HG02642 (cell line): ENCODE data around the gene TMEM131L.
"Not testable (repeated sequence)": the region's sequence is repeated elsewhere in the genome, so short reads cannot be mapped to it uniquely, and the experiment has no call there.

Experiments used
- ATAC-seq: cut with Tn5 transposase; IDR thresholded peaks from one replicate; pipeline ENCODE4 v1.9.1; 2021; ENCODE audit warnings: mild to moderate bottlenecking; ENCODE audit not compliant: unreplicated experiment, poor library complexity

Gene TMEM131L

DNA sequence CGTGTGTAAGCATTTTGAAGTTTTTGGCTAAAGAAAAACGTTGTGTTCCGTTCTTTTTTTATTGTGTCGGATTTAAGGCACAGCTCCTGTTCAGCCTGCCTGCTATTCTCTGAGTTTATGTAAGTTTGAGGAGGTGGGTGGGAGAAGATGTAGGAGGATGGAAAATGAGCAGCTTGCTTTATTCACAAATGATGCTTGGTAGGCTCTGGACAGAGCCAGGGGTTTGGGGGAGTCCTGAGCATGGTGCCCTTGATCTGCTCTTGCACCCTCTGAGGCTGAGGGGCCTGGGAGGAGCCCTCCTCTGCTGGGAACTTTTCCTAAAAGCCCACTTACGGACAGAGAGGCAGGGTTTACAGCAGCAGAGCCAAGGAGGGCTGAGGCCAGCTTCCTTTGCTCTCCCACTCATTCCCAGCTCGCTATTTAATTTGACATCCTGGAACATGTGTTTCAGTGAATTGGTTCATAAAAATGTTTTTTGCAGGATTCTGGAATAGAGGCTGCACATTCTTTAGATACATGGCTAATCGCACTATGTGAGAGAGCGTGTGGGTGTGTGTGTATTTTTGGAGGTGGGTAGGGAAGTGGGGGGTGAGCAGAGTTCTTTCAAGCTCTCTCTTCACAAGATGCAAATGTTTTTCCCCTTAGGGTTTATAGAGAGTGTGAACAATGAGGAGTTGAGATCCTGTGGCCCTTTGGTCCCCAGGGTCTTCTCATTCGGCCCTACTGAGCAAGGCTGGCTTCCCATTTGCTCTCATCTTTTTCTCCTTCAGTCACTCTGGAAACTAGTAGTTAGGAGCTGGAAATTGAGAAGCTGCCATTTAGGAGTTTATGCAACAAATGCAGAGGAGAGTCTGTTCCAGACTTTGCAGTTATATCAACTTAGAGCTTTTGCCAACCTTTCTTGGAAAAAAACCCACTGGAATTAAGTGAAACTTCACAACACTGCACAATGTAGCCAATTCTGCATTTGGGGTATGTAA is 32.1 kb downstream of the TMEM131L start:
- peak; percentile 73 for ATAC-seq

DNA sequence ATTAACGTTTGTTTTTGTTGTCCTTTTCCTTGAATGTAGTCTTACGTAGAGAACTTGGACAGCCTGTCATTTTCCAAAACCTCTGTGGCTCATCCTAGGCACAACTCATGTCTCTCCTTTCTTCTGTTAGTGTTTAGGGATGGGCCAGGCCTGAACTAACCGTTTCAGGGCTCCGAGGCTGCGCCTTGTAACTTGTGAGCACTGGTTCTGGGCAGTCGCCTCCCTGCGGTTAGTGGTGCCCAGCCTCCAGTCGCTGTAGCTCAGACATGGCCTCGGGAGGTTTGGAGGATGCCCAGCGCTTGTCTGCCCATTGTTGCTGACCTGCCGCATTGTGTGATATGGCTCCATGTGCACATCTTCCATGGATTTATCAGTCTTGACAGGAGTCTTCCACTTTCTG is 32.8 kb downstream of the TMEM131L start:
- no peak for ATAC-seq

GRCh38 chr4:153501578-153501977 is 35.4 kb downstream of the TMEM131L start:
- ATAC-seq = no peak

DNA sequence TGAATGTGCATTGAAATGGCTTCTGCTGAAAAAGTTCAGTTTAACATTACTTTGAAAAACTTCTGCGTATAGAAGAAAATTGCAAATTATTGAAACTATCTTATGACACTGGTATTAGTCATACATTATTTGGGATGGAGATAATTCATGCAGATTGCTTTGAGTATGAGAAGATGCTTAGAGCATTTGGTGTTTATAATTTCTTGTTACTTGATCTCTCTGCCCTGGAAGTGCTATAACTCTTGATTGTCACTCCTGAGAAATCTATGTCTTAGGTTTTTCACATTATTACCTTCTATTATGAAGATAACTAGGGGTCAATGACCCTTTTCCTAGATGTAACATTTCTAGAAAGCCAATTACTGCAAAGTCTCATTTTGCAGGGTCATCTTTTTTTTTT is 36.4 kb downstream of the TMEM131L start:
- ATAC-seq = no peak

GRCh38 chr4:153506341-153507309 is 40.5 kb downstream of the TMEM131L start:
- no peak for ATAC-seq

- ATAC-seq = no peak
Measured at GRCh38 chr4:153507310-153508073, 41.3 kb downstream of the TMEM131L start.

GRCh38 chr4:153509212-153509611 is 43.1 kb downstream of the TMEM131L start:
- ATAC-seq = not testable (repeated sequence)

- ATAC-seq = no peak
Measured at GRCh38 chr4:153509724-153510123, 43.6 kb downstream of the TMEM131L start.

- no peak for ATAC-seq
Measured at GRCh38 chr4:153510252-153511001, 44.3 kb downstream of the TMEM131L start.

DNA sequence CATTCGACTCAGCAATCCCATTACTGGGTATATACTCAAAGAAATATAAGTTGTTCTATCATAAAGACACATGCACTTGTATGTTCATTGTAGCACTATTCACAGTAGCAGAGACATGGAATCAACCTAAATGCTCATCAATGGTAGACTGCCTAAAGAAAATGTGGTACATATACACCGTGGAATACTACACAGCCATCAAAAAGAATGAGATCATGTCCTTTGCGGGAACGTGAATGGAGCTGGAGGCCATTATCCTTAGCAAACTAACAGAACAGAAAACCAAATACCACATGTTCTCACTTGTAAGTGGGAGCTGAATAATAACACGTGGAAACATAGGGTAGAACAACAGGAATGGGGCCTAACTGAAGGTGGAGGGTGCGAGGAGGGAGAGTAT is 44.9 kb downstream of the TMEM131L start:
- no peak for ATAC-seq

GRCh38 chr4:153512162-153512852 is 46.1 kb downstream of the TMEM131L start:
- no peak for ATAC-seq

DNA sequence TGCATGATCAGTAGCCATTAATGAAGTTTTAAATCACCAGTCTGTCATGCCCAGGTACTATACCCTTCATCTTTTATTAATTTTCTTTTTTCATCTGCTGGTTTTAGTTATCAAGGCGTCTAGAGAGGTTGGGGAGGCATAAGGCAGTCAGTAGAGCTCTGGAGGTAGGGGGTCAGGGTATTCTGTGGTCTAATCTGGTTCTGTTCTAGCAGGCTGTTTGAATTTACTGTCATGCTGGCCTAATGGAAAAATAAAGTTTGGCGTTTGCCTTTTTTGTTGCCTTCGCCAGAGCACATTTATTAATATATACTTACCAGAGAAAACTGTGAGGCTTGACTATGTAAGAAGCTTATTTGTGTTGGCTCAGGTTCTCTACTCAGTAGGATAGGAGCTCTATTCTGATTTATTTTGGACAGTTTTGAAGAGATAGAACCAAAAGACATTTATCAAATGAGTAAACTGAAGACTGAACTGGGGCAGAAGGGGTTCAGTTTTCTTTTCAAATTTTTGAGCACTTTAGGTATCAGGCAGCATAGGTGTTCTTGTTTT is 46.9 kb downstream of the TMEM131L start:
- no peak for ATAC-seq

DNA sequence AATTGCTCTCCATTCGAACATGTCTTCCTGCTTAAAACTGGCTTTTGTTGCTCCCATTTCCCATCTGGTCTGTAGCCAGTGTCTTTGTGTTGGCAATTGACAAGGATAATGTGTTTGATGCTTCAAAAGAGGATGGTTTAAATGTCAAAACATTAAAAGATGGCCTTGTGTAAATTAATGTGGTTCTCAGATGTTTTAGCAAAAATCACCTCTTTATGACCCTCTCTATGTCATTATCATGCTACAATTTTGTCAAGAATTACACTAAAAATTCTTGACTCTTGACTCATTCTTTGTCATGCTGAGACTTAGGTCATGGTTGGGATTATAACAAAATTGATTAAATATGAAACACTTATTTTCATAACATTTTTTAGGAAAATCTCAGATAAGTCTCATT is 47.4 kb downstream of the TMEM131L start:
- ATAC-seq = no peak

DNA sequence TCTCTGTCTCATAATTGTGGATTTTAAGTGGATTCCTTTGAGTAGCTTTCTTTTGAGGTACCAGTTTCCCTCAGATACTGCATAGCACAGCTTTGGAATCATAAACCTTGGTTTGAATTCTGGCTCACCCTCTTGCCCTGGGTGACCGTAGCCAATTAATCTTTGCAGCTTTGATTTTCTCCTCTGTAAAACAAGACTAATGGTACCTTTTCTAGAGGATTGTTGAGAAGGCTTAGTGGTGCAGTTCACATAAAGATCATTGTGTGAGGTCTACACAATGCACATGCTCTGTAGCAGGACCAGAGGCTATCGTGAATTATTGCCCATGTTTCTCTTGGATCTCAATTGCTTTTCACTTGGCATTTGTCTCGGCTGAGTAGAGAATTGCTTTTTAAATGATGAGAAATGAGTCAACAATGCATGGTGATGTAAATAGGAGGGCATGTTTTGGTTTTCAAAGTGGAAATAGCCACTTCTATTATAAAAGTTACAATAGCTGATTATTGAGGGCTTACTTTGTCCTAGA is 47.9 kb downstream of the TMEM131L start:
- ATAC-seq = no peak

GRCh38 chr4:153514688-153515426 is 48.7 kb downstream of the TMEM131L start:
- no peak for ATAC-seq

DNA sequence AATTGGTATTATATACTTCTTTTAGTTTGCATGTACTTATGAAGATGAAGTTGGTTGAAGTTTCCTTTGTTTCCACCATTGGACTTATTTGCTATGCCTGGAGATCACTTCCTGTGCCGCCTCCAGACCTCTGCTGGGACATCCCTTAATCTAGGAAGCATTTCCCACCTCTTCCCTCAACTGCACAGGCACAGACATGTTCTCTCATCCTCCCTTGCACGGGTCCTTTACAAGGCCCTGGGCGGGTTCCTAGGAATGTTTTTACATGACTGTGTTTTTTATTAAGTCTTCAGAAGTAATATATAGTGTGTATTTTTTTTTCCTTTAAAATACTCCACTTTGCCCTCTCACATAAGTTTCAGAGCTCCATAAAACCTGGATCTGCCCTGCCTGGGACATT is 51.0 kb downstream of the TMEM131L start:
- no peak for ATAC-seq

GRCh38 chr4:153518001-153518400 is 51.8 kb downstream of the TMEM131L start:
- no peak for ATAC-seq
